GM19397 (cell line): ENCODE data around the gene SFT2D3.

Experiments
- ATAC-seq: cut with Tn5 transposase; IDR thresholded peaks from one replicate; pipeline ENCODE4 v1.9.1; 2021; ENCODE audit warnings: mild to moderate bottlenecking, moderate library complexity; ENCODE audit not compliant: unreplicated experiment

Gene SFT2D3

DNA sequence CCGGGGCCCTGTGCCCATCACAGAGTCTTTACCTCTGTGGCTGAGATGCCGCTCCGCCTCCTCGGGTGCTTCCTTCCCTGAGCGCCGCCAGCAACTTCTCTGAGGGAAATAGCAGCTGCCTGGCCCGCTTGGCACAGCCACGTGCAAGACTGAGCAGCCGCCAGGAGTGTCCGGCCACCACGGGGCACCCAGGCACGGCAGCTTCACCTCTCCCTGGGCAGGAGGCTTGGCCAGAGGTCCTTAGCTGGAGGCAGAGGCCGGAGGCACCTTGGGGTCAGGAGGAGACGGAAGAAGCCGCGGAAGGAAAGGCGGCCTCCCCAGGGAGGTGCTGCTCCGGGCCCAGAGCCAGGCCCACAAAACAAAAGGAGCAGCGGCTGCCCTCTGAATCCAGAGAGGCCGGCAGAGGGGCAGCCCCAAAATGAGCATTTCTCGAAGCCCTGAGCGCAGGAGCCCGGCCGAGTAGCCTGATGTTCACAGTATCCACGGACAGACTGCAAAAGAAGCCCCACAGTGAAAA, 20.0 kb upstream of the SFT2D3 start:
- ATAC-seq, result no peak

DNA sequence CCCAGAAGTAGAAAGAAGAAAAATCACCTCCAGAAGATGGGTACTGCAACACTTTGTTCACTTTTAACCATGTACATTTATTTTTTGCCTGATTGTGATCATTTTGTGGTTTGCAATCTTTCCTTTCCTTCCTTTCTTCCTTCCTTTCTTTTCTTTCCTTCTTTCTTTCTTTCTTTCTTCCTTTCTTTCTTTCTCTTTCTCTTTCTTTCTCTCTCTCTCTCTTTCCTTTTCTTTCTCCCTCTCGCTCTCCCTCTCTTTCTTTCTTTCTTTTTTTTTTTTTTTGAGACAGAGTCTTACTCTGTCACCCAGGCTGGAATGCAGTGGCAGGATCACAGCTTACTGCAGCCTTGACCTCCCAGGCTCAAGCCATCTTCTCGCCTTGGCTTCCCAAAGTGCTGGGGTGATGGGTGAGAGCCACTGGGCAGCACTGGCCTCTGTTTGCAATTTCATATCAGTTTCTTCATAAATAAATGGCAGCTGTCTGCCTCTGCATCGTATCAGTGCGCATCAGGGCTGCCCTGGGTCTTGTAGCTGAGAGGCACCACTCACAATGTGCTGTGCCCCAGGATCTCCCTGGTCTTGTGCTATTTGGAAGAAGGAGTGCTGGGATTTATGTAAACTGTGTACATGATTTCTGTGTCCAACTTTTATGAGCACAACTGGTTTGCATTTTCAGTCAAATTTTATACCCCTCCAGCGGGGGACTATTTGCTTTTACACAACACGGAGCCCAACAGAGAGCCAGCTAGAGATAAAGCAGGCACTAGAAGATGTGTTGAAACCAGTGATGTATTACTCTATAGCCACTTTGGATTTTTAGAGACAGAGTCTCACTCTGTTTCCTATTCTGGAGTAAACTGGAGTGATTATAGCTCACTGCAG, 19.1 kb upstream of the SFT2D3 start:
- no peak for ATAC-seq

DNA sequence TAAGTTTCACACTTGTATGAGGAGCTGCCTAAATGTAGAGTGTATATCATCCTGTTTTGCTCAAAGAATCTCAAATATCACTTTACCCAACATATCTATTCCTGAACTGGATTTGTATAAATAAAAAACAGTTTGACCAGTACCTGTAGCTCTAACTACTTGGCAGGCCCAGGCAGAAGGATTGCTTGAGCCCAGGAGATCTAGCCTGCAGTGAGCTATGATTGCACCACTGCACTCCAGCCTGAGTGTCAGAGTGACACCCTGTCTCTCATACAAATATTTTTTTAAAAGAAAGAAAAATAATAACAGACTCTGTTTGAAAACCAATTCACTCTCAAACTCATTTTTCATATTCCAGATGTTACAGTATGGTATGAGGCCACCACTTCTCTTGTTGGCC, 18.2 kb upstream of the SFT2D3 start:
- no peak for ATAC-seq

DNA sequence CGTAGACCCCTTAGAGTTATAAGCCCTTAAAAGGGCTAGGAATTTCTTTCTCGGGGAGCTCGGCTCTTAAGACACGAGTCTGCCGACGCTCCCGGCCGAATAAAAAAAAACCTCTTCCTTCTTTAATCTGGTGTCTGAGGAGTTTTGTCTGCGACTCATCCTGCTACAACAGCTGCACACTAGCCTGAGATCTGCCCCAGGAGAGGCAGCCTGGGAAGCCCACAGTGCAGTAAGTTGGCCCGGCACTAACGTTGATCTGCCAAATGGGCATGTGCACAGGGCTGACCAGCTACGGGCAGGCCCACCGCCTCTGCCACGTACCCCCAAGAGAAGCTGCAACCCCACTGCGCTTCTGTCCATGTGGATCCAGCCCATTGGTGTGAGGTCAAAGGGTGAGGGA, 17.5 kb upstream of the SFT2D3 start:
- ATAC-seq, result no peak

DNA sequence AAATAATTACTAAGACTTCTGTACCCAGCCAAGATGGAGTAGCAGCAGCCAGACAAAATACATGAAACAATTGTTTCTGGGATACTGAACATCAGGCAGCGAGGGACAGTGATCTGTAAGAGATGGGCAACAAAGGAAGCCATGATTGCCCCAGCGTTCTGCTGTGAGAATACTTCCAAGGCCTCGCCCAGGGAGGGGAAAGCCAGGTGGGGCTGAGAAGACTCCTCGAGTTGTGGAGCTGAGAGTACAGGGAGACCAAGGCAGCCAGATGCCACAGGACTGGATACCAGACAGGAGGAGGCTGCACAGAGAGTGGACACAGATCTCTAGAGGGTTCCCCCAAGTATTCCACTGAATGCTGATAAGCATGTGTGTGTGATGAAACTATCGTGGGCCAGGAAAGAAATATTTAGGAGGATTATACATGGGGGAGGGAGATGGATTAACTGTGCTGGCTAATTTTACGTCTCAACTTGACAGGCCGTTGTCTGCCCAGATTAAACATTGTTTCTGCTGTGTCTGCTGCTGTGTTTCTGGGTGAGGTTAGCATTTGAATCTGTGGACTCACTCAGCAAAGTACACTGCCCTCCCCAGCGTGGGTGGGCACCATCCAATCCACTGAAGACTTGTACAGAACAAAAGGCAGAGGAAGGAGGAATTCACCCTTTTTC, 15.8 kb upstream of the SFT2D3 start:
- no peak for ATAC-seq

DNA sequence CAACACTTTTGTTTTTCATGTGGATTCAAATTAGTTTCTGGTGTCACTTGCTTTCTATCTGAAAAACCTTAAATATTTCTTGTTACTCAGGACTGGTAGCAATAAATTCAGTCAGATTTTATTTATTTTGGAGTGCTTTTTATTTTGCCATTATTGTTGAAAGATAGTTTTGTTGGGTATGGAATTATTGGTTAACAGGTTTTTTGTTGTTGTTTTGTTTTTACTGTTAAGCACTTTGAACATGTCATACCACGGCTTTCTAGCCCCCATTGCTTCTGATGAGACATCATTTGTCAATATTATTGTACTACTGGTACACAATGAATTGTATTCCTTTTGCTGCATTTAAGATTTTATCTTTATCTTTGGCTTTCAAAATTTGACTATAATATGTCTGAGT, 12.9 kb upstream of the SFT2D3 start:
- no peak for ATAC-seq

DNA sequence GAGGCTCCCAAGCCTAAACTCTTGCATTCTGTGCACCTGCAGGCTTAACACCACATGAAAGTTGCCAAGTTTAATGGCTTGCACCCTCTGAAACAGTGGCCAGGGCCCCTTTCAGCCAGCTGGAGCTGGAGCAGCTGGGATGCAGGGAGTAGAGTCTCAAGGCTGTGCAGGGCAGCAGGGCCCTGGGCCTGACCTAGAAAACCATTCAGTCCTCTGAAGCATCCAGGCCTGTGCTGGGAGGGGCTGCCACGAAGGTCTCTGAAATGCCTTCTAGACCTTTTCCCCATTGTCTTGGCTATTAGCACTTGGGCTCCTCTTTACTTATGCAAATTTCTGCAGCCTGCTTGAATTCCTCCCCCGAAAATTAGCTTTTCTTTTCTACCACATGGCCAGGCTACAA, 10.6 kb upstream of the SFT2D3 start:
- no peak for ATAC-seq

DNA sequence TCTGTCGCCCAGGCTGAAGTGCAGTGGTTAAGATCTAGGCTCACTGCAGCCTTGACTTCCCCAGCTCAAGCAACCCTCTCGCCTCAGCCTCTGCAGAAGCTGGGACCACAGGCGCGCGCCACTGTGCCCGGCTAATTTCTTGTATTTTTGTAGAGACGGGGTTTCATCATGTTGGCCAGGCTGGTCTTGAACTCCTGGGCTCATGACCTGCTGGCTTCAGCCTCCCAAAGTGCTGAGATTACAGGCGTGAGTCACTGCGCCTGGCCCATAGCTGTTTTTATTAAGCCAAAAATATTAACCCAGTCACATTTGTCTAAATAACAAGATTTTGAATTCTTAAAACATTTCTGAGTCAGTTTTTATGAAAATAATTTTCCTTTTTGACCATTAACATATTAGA, 6.3 kb upstream of the SFT2D3 start:
- no peak for ATAC-seq

DNA sequence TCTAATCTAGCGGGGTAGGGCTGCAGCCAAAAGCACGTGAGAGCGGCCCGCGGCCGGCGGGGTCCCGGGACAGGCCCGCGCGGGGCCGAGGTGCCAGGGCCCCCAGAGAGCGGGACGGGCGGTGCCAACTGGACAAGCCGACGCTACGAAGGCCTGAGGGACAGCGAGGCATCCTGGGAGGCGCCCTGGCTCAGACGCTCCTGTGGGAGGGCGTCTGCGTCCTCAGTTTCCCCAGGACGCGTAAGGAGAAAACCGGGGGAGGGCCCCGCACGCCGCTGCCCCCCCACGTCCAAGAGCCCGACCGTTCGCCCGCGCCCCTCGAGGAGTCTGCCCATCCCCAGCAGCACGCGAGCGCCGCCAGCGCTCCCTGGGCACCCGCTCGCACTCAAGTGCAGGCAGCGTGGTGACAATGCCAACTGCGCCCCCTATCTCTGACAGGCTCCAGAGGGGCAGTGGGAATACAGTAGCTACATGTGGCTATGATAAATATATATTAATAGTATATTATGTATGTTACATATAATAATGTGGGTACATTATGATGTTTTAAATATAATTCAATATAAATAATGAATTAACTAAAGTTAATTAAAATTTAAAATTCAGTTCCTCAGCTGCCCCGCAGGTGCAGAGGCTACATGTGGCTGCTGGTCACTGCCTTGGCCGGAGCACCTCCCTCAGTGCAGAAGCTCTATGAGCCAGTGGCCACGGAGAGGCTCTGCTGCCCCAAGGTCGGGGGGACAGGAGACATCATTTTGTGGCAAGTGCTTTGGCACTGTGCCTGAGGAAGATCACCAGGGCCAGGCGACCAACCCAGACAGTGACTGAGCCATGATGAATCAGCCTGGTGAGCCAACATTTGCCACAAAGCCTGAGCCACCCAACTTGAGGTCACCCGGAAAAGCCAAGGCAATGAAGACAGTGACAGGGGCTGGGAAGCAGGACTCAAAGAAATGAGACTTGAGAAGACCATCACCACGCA, 5.5 kb upstream of the SFT2D3 start:
- no peak for ATAC-seq

DNA sequence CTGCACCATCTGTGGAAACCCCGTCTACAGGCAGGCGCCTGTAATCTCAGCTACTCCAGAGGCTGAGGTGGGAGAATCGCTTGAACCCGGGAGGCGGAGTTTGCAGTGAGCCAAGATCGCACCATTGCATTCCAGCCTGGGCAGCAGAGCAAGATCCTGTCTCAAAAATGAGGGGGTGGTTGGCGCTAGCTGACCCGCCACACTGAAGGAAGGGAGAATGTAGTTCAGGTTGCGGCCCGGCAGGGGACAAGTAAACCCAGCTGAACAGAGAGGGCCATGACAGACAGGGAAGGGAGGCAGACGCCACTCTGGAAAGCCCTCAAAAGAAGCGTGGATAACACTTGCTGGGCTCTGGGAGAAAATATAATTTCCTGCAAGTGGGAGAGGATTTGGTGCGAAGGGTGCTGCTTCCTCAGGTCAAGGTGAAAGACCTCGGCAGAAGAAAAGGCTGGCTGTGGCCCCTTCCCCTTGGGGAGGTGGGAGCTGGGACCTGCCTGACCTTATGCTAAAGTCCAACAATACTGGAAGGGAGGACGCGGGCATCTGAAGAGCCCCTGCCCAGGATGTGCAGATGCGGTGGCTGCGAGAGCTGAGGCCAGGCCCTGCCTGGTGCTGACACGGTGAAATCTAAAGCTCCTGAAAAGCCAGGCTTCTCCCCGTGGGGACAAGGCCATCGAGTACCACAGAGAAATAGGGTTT, 3.7 kb upstream of the SFT2D3 start:
- no peak for ATAC-seq

DNA sequence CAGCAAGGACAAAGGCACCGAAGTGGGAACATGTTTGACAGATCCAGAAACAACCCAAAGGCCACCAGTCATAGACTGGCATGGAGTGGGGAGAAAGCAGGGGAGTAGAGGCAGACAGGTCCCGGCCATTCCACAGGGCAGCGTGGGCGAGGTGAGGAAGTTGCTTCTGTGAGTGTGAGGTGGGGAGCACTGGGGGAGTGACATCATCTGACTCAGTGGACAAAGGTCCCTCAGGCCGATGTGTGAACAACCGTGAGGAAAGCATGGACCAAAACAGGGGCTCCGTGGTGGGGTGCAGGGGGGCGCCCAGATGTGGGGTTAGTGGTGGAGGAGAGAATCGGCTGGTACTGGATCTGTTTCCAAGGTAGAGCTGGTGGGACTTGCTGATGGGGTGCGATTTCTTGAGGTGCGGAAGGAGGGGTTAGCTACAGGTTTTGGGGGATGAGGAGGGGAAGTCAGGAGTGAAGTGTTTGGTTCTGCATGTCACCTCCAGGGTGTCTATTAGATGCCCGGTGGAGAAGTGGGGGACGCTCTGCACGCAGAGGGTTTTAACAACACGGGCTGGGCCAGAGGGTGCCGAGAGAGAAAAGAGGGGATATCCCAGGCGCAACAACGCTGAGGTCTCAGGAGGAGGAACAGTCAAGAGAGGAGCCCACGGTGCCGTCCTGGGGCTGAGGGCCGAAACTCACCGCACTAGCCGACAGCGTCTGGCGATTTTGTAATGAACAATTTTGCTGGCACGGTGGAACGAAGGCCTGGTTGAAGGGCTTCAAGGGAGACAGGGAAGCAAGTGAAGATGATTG, 2.5 kb upstream of the SFT2D3 start:
- no peak for ATAC-seq

DNA sequence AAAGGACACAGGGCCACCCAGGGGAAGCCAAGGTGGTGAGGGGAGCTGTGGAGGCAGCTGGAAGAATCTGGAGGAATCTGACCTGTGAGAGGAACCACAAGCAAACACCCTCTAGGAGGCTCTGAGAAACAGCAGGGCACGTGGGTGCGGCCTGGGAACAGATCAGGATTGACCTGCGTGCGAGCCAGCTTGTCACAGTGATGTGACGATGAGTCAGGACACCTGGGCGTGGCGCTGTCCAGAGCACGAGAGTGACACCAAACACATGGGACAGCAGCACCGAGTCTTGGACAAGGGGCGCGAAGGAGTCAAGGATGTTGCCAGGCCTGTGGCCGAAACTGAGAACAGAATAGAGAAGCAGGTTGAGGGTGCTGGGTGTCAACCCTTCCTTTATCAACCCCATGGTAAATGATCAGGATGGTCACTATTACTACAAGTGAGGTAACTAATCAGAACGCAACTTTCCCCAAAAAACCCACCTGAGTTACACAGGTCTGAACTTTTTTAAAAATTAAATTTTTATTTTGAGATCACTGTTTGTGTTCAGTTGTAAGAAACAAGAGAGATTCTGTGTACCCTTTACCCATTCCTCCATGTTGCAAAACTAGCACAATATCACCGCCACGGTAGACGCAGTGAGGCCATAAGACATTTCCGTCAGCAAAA, 637 bp upstream of the SFT2D3 start:
- ATAC-seq, result peak; percentile 46

DNA sequence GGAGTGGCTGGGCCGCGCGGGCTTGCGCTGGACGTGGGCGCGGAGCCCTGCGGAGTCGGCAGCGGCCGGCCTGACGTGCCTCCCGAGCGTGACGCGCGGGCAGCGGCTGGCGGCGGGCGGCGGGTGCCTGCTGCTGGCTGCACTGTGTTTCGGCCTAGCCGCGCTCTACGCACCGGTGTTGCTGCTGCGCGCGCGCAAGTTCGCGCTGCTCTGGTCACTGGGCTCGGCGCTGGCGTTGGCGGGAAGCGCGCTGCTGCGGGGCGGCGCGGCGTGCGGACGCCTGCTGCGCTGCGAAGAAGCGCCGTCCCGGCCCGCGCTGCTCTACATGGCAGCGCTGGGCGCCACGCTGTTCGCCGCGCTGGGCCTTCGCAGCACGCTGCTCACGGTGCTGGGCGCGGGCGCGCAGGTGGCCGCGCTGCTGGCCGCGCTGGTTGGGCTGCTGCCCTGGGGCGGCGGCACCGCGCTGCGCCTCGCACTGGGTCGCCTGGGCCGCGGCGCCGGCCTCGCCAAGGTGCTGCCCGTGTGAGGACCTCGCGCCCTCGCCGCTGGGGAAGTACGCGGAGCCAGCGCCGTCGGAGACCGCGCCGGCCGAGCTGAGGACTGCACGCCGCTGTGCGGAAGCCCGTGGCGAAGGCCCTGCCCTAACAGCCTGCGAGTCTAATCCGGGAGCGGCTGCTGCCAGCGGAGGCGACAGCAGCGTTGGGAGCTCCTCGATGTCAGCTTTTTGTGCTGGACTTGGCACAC, 526 bp downstream of the SFT2D3 start:
- ATAC-seq, result peak; percentile 49

DNA sequence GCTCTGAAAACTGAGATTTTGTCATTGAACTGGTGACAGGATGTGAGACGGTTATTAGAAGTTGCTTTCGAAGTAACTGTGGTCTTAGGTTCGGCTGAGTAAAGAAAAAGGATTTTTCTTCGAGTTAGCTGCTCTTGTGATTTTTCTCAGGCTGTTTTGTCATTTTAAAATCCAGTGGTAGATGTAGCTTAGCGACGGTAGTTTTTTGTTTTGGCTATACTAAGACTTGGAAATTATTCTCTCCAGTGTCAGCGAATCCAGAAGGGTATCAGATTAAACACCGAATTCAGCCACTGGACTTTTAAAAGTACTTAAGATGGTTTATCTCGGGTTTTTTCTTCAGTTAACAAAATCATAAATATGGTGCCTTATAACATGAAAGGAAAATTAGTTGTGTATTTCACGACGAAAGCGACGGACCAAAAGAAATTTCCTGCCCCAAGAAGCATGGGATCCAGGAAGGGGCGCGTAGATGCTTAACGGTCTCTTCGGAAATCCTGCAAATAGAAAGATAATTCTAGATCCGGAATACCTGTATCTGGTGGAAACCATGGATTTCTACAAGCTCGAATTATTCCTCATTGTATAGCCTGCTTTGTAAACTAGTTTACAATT, 1.2 kb downstream of the SFT2D3 start:
- no peak for ATAC-seq

DNA sequence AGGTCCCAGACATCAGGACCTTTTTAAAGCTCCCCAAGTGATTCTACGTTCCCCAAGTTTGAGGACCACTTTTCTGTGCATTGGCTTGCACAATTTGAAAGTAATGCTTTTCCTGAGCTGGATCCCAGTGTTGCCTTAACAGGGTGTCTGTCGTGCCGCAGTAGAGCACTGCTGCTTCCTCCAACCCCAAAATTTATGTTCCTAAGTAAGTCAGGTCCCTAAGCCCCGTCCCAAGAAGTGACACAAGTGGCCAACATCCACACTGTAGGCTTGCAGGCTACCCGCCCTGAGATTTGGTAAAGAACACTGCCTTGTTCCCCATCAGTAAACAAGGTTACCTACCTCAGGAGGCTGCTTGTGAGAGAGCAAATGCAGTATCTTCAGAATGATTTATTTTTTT, 2.0 kb downstream of the SFT2D3 start:
- ATAC-seq, result no peak

DNA sequence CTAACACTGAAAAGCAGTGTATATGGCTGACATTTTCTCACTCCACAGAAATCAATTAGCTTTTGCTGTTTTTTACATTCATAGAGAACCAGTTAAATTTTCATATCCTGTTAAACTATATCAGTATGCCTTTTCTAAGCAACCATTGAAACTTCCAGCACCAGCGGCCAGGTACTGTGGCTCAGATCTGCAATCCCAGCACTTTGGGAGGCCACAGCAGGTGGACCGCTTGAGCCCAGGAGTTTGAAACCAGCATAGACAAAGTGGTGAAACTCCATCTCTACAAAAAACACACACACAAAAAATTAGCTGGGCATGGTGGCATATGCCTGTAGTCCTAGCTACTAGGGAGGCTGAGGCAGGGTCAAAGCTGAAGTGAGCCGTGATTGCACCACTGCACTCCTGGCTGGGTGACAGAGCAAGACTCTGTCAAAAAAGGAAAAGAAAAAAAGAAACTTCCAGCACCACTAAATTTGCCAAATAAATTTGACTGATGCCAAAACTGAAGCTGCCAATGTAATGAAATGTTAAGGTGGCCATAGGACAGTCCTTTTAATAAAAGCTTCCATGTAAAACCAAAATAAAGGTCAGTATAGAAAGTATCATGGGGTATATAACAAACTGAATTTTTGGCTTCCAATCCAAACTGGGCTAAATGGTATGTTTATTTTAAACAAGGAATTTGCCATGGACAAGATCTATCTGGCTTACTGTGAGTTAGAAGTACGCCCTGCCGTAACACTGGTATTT, 3.5 kb downstream of the SFT2D3 start:
- no peak for ATAC-seq

DNA sequence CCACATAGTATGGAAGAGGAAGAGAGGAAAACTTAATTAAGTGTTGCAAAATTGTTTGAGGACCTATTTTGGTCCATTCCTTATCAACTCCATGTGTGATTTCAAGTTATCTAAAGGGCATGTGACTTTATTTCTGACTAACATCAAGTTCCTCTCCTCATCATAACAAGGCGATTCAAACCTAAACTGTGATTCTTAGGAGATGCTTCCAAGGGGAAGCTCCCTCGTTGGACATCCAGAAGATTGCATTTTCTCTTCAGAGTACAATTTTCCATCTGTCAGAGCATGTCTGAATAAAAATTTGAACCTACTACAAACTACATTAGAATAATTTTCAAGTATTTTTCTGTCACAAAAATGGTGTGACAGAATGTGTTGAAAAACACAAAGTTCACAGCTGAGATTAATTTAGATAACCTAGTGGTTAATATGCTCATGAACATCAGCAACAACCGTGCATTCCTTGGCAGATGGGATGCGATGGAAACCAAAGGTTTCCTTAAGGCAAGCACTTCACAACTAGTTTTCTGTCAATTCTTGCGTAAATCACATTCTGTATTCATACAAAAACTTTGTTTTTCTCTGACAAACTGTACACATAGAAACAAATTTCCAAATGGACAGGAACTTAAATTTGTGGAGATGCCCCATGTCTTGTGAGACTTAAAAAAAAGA, 4.2 kb downstream of the SFT2D3 start:
- ATAC-seq, result no peak
